GM12865 (cell line): ENCODE data around the gene DPYD.
A peak's percentile ranks its signal among the peaks of the same experiment; 100 is the strongest.

ENCODE experiments used
- DNase-seq: peaks from one replicate; pipeline ENCODE4 v3.0.0; 2010; ENCODE audit warnings: low read depth
- H3K4me3 ChIP-seq: 2 replicates; pipeline ENCODE4 v1.5.1; 2011; ENCODE audit warnings: mild to moderate bottlenecking, low read depth, low read length, control low read depth
- TF ChIP-seq, protein P1 (sequence below): IDR thresholded peaks from 2 replicates; pipeline ENCODE4 v1.5.1; 2011; ENCODE audit warnings: low read length, control low read depth, low read depth, inconsistent platforms; ENCODE audit not compliant: insufficient read depth; ENCODE audit errors: missing control alignments

Gene DPYD

DNA sequence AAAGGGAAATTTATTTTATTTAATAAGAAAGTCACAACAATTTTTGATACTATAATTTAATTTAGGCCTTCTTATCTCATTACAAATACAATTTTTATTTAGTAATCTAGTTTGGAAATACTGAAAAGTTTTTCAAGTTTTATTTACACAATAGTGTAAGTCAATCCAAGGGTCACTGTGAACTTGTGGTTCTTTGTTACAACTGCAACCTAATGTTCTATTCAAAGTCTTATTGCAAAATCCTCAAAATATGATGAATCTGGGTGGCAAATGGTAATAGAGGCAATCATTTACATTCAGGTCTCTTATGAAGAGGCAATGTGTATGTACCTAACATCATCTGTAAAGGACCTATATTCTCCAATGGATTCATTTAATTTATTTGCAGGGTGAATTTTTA lies 421.2 kb downstream of the DPYD start:
- DNase-seq, result no peak
- no peak overlapping the region for H3K4me3 ChIP-seq
- TF ChIP-seq, protein P1, sequence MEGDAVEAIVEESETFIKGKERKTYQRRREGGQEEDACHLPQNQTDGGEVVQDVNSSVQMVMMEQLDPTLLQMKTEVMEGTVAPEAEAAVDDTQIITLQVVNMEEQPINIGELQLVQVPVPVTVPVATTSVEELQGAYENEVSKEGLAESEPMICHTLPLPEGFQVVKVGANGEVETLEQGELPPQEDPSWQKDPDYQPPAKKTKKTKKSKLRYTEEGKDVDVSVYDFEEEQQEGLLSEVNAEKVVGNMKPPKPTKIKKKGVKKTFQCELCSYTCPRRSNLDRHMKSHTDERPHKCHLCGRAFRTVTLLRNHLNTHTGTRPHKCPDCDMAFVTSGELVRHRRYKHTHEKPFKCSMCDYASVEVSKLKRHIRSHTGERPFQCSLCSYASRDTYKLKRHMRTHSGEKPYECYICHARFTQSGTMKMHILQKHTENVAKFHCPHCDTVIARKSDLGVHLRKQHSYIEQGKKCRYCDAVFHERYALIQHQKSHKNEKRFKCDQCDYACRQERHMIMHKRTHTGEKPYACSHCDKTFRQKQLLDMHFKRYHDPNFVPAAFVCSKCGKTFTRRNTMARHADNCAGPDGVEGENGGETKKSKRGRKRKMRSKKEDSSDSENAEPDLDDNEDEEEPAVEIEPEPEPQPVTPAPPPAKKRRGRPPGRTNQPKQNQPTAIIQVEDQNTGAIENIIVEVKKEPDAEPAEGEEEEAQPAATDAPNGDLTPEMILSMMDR, result no peak

DNA sequence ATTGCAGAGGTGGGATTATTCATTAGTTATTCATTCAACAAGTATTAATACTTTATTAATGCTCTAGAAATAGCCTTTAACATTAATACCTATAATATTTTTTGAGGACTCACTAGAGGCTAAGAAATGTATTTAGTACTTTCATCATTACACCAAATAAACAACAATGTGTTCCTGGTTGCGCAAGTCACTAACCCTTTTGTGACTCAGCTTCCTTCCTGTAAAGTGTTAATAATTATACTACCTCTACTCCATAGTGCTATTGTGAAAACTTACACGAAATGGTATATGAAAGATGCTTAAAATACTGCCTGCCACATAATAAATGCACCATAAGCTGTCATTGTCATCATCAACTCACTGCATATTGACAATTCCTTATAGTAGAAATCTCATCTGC lies 431.0 kb downstream of the DPYD start:
- TF ChIP-seq, protein P1, result no peak
- DNase-seq, result no peak
- no peak overlapping the region for H3K4me3 ChIP-seq

DNA sequence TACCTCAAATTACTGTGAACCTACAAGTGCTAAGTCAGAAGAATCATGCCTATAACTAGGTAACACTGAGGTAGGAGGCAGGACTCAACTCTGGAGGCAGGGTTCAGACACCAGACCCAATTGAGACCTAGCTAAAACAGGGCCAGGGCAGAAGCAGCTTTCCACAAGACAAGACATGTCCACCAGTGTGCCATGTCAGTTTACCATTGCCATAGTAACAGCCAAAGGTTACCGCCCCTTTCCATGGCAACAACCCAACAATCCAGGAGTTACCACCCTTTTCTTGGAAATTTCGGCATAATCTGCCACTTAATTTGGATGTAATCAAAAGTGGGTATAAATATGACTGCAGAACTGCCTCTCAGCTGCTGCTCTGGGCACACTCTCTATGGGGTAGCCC lies 432.3 kb downstream of the DPYD start:
- no peak overlapping the region for H3K4me3 ChIP-seq
- no peak for DNase-seq
- TF ChIP-seq, protein P1, result no peak

DNA sequence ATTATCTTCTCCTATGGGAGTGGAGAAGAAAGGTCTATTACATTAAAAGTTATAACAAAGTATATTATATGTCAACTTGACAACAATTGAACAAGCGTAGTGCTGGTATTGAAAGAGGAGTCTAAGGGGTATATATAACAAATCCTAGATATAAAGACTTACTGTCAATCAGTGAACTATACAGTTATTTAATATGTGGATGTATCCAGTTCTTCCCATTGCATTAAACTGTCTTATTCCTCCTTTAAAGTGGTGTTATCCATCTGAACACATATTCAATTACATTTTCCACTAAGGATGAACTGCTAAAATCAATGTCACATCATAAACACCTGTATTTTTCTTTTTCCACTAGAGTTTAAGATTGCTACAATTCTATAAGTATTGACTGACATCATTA lies 438.8 kb downstream of the DPYD start:
- TF ChIP-seq, protein P1, result no peak
- DNase-seq, result no peak
- H3K4me3 ChIP-seq, result no peak overlapping the region

DNA sequence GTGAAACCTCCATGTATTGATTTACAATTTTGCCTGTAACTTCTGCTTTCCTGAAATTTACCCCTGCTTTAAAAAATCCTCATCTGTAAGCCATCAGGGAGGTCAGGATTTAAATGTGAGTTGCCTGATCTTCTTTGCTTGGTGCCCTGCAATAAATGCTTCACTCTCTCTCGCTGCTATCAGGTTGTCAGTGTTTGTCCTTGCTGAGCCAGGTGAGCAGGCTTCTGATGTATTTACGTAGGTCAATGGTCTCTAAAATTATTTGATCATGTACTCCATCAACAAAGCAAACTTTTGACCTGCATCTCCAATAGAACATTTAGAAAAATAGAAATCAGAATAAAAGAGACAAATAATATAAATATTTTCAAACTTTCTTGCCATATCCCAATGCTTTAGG lies 453.4 kb downstream of the DPYD start:
- H3K4me3 ChIP-seq, result no peak overlapping the region
- TF ChIP-seq, protein P1, result no peak
- no peak for DNase-seq

DNA sequence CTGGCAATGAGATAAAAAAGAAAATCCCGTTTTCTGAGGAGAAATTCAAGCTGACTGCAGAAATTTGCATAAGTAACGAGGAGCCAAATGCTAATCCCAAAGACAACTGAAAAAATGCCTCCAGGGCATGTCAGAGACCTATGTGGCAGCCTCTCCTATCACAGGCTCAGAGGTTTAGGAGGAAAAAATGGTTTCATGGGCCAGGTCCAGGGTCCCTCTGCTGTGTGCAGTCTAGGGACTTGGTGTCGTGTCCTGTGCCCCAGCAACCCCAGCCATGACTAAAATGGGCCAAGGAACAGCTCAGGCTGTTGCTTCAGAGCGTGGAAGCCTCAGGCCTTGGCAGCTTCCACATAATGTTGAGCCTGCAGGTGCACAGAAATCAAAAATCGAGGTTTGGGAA lies 456.5 kb downstream of the DPYD start:
- no peak for DNase-seq
- TF ChIP-seq, protein P1, result no peak

DNA sequence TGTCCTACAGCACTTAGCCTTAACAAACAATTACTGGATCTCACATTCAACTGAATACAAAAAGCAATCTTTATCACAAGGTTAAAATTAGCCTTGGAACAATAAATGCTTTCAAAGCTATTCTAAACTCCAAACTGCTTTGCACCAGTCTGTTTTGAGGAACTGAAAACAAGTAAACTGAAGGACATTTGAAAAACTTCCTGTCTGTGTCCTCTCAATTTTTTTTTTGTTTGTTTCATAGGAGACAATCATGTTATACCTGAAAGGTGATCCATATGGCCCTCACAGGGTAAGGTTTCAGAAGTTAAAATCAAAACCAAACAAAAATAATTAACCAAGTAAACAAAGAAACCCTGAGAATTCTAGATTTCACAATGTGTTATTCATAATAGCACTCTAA lies 459.1 kb downstream of the DPYD start:
- TF ChIP-seq, protein P1, result no peak
- H3K4me3 ChIP-seq, result no peak overlapping the region
- peak; percentile 72 for DNase-seq

More for the DNA sequence above, 456.5 kb downstream of the DPYD start:
- H3K4me3 ChIP-seq, result no peak overlapping the region
